Chondrocyte (in vitro differentiated cells): Measurements from ENCODE around the gene WDR45B. TPM values are rescaled to one million over a fixed set of nuclear protein-coding genes. Genes with fewer than 3 reads are reported as not detected.
A peak's percentile ranks its signal among the peaks of the same experiment; 100 is the strongest.

ENCODE experiments used
- DNase-seq: peaks from one replicate; pipeline ENCODE4 v3.0.0; 2021; ENCODE audit warnings: mixed read lengths, low spot score
- H3K27ac Mint-ChIP-seq: one replicate; pipeline ENCODE4 v1.8.0; 2021; ENCODE audit warnings: mild to moderate bottlenecking, moderate library complexity, mixed read lengths; ENCODE audit not compliant: unreplicated experiment
- H3K27me3 Mint-ChIP-seq: 2 replicates; pipeline ENCODE4 v1.8.0; 2021; ENCODE audit warnings: low read depth, mixed read lengths
- H3K36me3 Mint-ChIP-seq: 2 replicates; pipeline ENCODE4 v1.8.0; 2021; ENCODE audit warnings: low read depth, mixed read lengths
- H3K4me1 Mint-ChIP-seq: 2 replicates; pipeline ENCODE4 v1.8.0; 2021; ENCODE audit warnings: low read depth, mild to moderate bottlenecking, mixed read lengths
- H3K4me3 Mint-ChIP-seq: one replicate; pipeline ENCODE4 v1.8.0; 2021; ENCODE audit warnings: mild to moderate bottlenecking, moderate library complexity, mixed read lengths; ENCODE audit not compliant: unreplicated experiment
- H3K9me3 Mint-ChIP-seq: 2 replicates; pipeline ENCODE4 v1.8.0; 2021; ENCODE audit warnings: low read depth, mixed read lengths
- CTCF ChIP-seq: fragments of 200-600 bp; sonication (generic); IDR thresholded peaks from 2 replicates; pipeline ENCODE4 v1.5.0; 2021; ENCODE audit warnings: antibody characterized with exemption, mild to moderate bottlenecking, moderate library complexity
- total RNA-seq: library from RNA; stranded (reverse); gene quantifications from 3 replicates; pipeline ENCODE4 v1.2.1, GENCODE V29; 2021

The WDR45B gene
- total RNA-seq, 1 donor from 2014 or later, result 67.8 TPM

GRCh38 chr17:82642022-82642421 lies 6.2 kb downstream of the WDR45B start:
- Mint-ChIP-seq H3K27ac (no peak overlapping the region), H3K9me3 (no peaks in the 10 kb centered on the region), H3K27me3 (no peaks in the 10 kb centered on the region), H3K36me3 (peaks cover 7% of the 10 kb centered on the region), H3K4me1 (peaks cover 30% of the 10 kb centered on the region), H3K4me3 (no peak overlapping the region)
- no peak for DNase-seq
- no peak for TF ChIP-seq CTCF

GRCh38 chr17:82640036-82640435 lies 8.2 kb downstream of the WDR45B start:
- Mint-ChIP-seq H3K36me3 (peaks cover 9% of the 10 kb centered on the region), H3K9me3 (no peaks in the 10 kb centered on the region), H3K27me3 (no peaks in the 10 kb centered on the region), H3K27ac (peak overlapping the region; percentile 27), H3K4me1 (peaks cover 11% of the 10 kb centered on the region), H3K4me3 (no peak overlapping the region)
- DNase-seq, result no peak
- no peak for TF ChIP-seq CTCF

GRCh38 chr17:82639628-82640027 lies 8.6 kb downstream of the WDR45B start:
- Mint-ChIP-seq H3K36me3 (peaks cover 9% of the 10 kb centered on the region), H3K4me3 (no peak overlapping the region)

GRCh38 chr17:82638183-82638773 lies 10.0 kb downstream of the WDR45B start:
- H3K4me3 Mint-ChIP-seq, result no peak overlapping the region
- H3K27ac Mint-ChIP-seq, result no peak overlapping the region
- H3K9me3 Mint-ChIP-seq, result no peaks in the 10 kb centered on the region
- no peak for DNase-seq
- H3K36me3 Mint-ChIP-seq, result peaks cover 12% of the 10 kb centered on the region
- no peaks in the 10 kb centered on the region for H3K27me3 Mint-ChIP-seq
- no peak for TF ChIP-seq CTCF
- peaks cover 11% of the 10 kb centered on the region for H3K4me1 Mint-ChIP-seq

More at GRCh38 chr17:82639628-82640027, 8.6 kb downstream of the WDR45B start:
- no peak for DNase-seq
- Mint-ChIP-seq H3K4me1 (peaks cover 11% of the 10 kb centered on the region), H3K27me3 (no peaks in the 10 kb centered on the region), H3K9me3 (no peaks in the 10 kb centered on the region), H3K27ac (peak overlapping the region; percentile 64)
- no peak for TF ChIP-seq CTCF

GRCh38 chr17:82636626-82637598 lies 11.3 kb downstream of the WDR45B start:
- no peaks in the 10 kb centered on the region for H3K9me3 Mint-ChIP-seq
- no peaks in the 10 kb centered on the region for H3K27me3 Mint-ChIP-seq
- H3K27ac Mint-ChIP-seq, result peak overlapping the region; percentile 41
- peaks cover 9% of the 10 kb centered on the region for H3K36me3 Mint-ChIP-seq
- H3K4me1 Mint-ChIP-seq, result peaks cover 11% of the 10 kb centered on the region
- DNase-seq, result no peak
- no peak for TF ChIP-seq CTCF
- no peak overlapping the region for H3K4me3 Mint-ChIP-seq
